Measurements from ENCODE around the gene SALL3.

DNA sequence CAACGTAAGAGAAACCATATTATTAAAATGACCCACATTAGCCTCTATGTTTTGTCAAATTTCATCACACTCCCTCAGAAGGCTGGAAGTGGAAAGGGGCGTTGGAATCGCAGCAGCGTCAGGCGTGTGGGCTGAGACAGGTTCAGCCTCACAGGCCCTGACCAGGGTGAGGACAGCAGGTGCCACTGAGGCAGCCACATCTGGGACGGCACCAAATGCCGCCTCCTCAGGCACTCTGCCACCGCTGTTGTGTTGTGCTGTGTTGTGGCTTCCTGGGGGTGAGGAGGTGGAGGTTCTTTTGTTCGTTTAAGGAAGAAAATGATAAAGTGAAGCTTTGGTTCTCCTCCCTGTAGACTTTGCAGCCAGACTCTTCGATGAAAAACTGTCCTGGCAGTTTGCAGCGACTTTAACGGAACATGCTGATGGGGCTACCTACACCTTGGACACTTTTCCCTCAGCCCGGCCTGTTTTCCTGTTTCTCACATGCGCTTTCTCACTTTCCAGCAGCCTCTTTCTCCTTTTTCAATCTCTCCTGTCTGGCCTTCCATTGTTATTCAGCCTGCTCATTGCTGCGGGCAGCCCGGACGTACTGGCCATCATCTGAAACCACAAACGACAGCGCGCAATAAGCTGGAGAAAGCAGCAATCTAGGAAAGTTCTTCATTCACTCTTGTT is 44.9 kb upstream of the SALL3 start:
- TF ChIP-seq EZH2 (IDR thresholded peaks at IDR 0.05) (no peak), POLR2AphosphoS5 (IDR thresholded peaks at IDR 0.05; ENCODE audit: borderline replicate concordance, low read depth, low read length) (no peak), FOXP2 (optimal IDR thresholded peaks at IDR 0.05; ENCODE audit: control extremely low read depth, extremely low read length, insufficient read depth) (no peak)

Data from SK-N-MC (cell line).